HCT116 (cell line): ENCODE data around the gene TANGO6.

Experiments used
- CEBPB ChIP-seq: IDR thresholded peaks from 2 replicates; pipeline ENCODE4 v1.6.1; 2012; ENCODE audit warnings: low read depth
- ELF1 ChIP-seq: IDR thresholded peaks from 2 replicates; pipeline ENCODE4 v1.6.1; 2012; ENCODE audit warnings: low read depth, borderline replicate concordance
- EZH2phosphoT487 ChIP-seq: fragments of 200-600 bp; IDR thresholded peaks from 2 replicates; pipeline ENCODE4 v1.6.1; 2018; ENCODE audit warnings: antibody characterized with exemption, borderline replicate concordance
- POLR2A ChIP-seq: IDR thresholded peaks from 2 replicates; pipeline ENCODE4 v1.7.0; 2011; ENCODE audit warnings: borderline replicate concordance; ENCODE audit not compliant: insufficient read depth, insufficient read length; ENCODE audit errors: extremely low read depth
- REST ChIP-seq: IDR thresholded peaks from 2 replicates; pipeline ENCODE4 v1.6.1; 2012; ENCODE audit warnings: low read depth
- SIN3A ChIP-seq: IDR thresholded peaks from 2 replicates; pipeline ENCODE4 v1.6.1; 2012; ENCODE audit warnings: low read depth
- TF ChIP-seq, protein P1 (sequence below), 3 experiments: fragments of 200-600 bp in 1 of 3; sonication (generic) in 1 of 3; IDR thresholded peaks in 2 of 3; conservative IDR thresholded peaks in 1 of 3; 2 replicates each; pipeline ENCODE4 v1.5.1; 2012 to 2017; ENCODE audit warnings: low read depth in 2 of 3, low read length in 2 of 3, antibody characterized with exemption in 1 of 3, borderline replicate concordance in 1 of 3, control low read depth in 1 of 3, mild to moderate bottlenecking in 1 of 3, mixed read lengths in 1 of 3, mixed run types in 1 of 3, moderate library complexity in 1 of 3; ENCODE audit not compliant: insufficient read depth in 1 of 3

- TF ChIP-seq SIN3A = no peak
- TF ChIP-seq, protein P1, sequence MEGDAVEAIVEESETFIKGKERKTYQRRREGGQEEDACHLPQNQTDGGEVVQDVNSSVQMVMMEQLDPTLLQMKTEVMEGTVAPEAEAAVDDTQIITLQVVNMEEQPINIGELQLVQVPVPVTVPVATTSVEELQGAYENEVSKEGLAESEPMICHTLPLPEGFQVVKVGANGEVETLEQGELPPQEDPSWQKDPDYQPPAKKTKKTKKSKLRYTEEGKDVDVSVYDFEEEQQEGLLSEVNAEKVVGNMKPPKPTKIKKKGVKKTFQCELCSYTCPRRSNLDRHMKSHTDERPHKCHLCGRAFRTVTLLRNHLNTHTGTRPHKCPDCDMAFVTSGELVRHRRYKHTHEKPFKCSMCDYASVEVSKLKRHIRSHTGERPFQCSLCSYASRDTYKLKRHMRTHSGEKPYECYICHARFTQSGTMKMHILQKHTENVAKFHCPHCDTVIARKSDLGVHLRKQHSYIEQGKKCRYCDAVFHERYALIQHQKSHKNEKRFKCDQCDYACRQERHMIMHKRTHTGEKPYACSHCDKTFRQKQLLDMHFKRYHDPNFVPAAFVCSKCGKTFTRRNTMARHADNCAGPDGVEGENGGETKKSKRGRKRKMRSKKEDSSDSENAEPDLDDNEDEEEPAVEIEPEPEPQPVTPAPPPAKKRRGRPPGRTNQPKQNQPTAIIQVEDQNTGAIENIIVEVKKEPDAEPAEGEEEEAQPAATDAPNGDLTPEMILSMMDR (IDR thresholded peaks at IDR 0.05 in 2 of 3, conservative IDR thresholded peaks at IDR 0.05 in 1 of 3; ENCODE audit: borderline replicate concordance in 1 of 3, insufficient read depth in 1 of 3, low read depth in 2 of 3, low read length in 2 of 3) = no peak
- no peak for TF ChIP-seq POLR2A
- no peak for TF ChIP-seq REST
- TF ChIP-seq ELF1 = no peak
- no peak for TF ChIP-seq CEBPB
- no peak for TF ChIP-seq EZH2phosphoT487
Measured at GRCh38 chr16:68999114-68999513, 155.8 kb downstream of the TANGO6 start.
